ENCODE measurements around the gene NUP93.

DNA sequence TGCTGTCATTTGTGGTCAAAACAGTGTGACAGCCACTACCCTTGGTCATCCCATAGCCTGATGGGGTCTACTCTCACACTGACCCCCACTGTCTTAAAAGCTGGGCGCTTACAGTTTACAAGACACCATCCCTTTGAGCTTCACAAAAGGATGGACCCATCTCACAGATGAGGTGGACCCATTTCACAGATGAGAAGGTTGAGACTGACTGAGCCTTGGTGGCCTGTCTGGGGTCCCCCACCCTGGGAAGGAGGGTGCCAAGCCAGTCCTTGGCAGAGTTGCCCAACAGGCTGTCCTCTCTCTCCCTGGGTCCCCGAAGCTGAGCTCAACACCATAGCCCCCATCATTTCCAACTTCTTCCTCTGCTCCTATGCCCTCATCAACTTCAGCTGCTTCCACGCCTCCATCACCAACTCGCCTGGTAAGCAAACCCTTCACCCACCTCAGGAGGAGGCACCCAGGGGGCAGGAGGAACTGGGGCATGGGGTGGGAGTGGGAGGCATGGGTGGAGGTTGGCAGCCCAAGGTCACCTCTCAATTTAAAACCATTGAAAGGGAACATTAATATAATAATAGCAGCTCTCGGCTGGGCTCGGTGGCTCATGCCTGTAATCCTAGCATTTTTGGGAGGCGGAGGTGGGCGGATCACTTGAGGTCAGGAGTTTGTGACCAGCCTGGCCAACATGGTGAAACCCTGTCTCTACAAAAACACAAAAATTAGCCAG lies 152.3 kb downstream of the NUP93 start:
- TF ChIP-seq, protein P1, sequence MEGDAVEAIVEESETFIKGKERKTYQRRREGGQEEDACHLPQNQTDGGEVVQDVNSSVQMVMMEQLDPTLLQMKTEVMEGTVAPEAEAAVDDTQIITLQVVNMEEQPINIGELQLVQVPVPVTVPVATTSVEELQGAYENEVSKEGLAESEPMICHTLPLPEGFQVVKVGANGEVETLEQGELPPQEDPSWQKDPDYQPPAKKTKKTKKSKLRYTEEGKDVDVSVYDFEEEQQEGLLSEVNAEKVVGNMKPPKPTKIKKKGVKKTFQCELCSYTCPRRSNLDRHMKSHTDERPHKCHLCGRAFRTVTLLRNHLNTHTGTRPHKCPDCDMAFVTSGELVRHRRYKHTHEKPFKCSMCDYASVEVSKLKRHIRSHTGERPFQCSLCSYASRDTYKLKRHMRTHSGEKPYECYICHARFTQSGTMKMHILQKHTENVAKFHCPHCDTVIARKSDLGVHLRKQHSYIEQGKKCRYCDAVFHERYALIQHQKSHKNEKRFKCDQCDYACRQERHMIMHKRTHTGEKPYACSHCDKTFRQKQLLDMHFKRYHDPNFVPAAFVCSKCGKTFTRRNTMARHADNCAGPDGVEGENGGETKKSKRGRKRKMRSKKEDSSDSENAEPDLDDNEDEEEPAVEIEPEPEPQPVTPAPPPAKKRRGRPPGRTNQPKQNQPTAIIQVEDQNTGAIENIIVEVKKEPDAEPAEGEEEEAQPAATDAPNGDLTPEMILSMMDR (conservative IDR thresholded peaks at IDR 0.05), result no peak
- no peak for TF ChIP-seq EZH2 (IDR thresholded peaks at IDR 0.05; ENCODE audit: low read depth)
